SK-N-SH treated with all-trans-retinoic acid at 6 μM for 48 hours (cell line): ENCODE measurements around the gene FCHO2.
"Not testable (repeated sequence)": the region's sequence is repeated elsewhere in the genome, so short reads cannot be mapped to it uniquely, and the experiment has no call there.

Experiments used
- ATAC-seq: fragments of 200-7000 bp; cut with Tn5 transposase; 3 replicates; pipeline ENCODE4 v1.9.1; 2020; ENCODE audit warnings: mild to moderate bottlenecking, moderate library complexity
- ARNTL ChIP-seq: fragments of 450-650 bp; formaldehyde crosslinking; IDR thresholded peaks from 2 replicates; pipeline ENCODE4 v1.5.0; 2020; ENCODE audit warnings: low read depth, mild to moderate bottlenecking, moderate library complexity, borderline replicate concordance
- BACH2 ChIP-seq: fragments of 250-450 bp; sonication (Bioruptor Pico); IDR thresholded peaks from 2 replicates; pipeline ENCODE4 v1.9.0; 2021; ENCODE audit warnings: mild to moderate bottlenecking, borderline replicate concordance
- CSDC2 ChIP-seq: fragments of 250-450 bp; sonication (Bioruptor Pico); IDR thresholded peaks from 2 replicates; pipeline ENCODE4 v1.5.0; 2020; ENCODE audit warnings: mild to moderate bottlenecking, moderate library complexity
- ESRRG ChIP-seq: fragments of 250-450 bp; sonication (Bioruptor Pico); IDR thresholded peaks from 2 replicates; pipeline ENCODE4 v1.6.1; 2021; ENCODE audit warnings: mild to moderate bottlenecking
- GLIS3 ChIP-seq: fragments of 250-450 bp; sonication (Bioruptor Pico); IDR thresholded peaks from 2 replicates; pipeline ENCODE4 v1.5.0; 2020; ENCODE audit warnings: mild to moderate bottlenecking, moderate library complexity
- ISL1 ChIP-seq: fragments of 250-450 bp; sonication (Bioruptor Pico); IDR thresholded peaks from 2 replicates; pipeline ENCODE4 v2.1.2; 2022; ENCODE audit warnings: mild to moderate bottlenecking, moderate library complexity
- OSR1 ChIP-seq: fragments of 250-450 bp; sonication (Bioruptor Pico); IDR thresholded peaks from 2 replicates; pipeline ENCODE4 v1.8.0; 2022; ENCODE audit warnings: moderate library complexity, mild to moderate bottlenecking, inconsistent platforms
- PPARA ChIP-seq: fragments of 250-450 bp; sonication (Bioruptor Pico); IDR thresholded peaks from 2 replicates; pipeline ENCODE4 v1.5.0; 2020; ENCODE audit warnings: mild to moderate bottlenecking, borderline replicate concordance
- RARB ChIP-seq: fragments of 250-450 bp; sonication (Bioruptor Pico); IDR thresholded peaks from 2 replicates; pipeline ENCODE4 v1.8.0; 2021; ENCODE audit warnings: mild to moderate bottlenecking, moderate library complexity
- SNAI2 ChIP-seq: fragments of 250-450 bp; sonication (Bioruptor Pico); IDR thresholded peaks from 2 replicates; pipeline ENCODE4 v1.5.0; 2020; ENCODE audit warnings: mild to moderate bottlenecking, moderate library complexity
- TOX ChIP-seq: fragments of 250-450 bp; sonication (Bioruptor Pico); IDR thresholded peaks from 2 replicates; pipeline ENCODE4 v1.8.0; 2021; ENCODE audit warnings: mild to moderate bottlenecking, moderate library complexity, borderline replicate concordance
- ZC3H10 ChIP-seq: fragments of 250-450 bp; sonication (Bioruptor Pico); IDR thresholded peaks from 2 replicates; pipeline ENCODE4 v1.5.1; 2021; ENCODE audit warnings: mild to moderate bottlenecking, moderate library complexity
- ZFP3 ChIP-seq: fragments of 250-450 bp; sonication (Bioruptor Pico); IDR thresholded peaks from 2 replicates; pipeline ENCODE4 v1.5.0; 2020; ENCODE audit warnings: mild to moderate bottlenecking, moderate library complexity
- ZFP30 ChIP-seq: fragments of 450-650 bp; formaldehyde crosslinking; IDR thresholded peaks from 2 replicates; pipeline ENCODE4 v1.5.0; 2022; ENCODE audit warnings: mild to moderate bottlenecking, moderate library complexity
- ZNF565 ChIP-seq: fragments of 450-650 bp; formaldehyde crosslinking; conservative IDR thresholded peaks from 2 replicates; pipeline ENCODE4 v1.5.0; 2020; ENCODE audit warnings: low read depth, mild to moderate bottlenecking, moderate library complexity
- ZNF70 ChIP-seq: fragments of 450-650 bp; formaldehyde crosslinking; IDR thresholded peaks from 2 replicates; pipeline ENCODE4 v1.5.0; 2020; ENCODE audit warnings: mild to moderate bottlenecking, moderate library complexity
- ZNF8 ChIP-seq: fragments of 450-650 bp; formaldehyde crosslinking; IDR thresholded peaks from 2 replicates; pipeline ENCODE4 v1.5.0; 2020; ENCODE audit warnings: mild to moderate bottlenecking, moderate library complexity
- TF ChIP-seq, protein P1 (sequence below): fragments of 250-450 bp; sonication (Bioruptor Pico); IDR thresholded peaks from 2 replicates; pipeline ENCODE4 v1.5.1; 2021; ENCODE audit warnings: mild to moderate bottlenecking, moderate library complexity
- TF ChIP-seq, protein P2 (sequence below): fragments of 250-450 bp; sonication (Bioruptor Pico); IDR thresholded peaks from 2 replicates; pipeline ENCODE4 v1.8.0; 2021; ENCODE audit warnings: low read depth, mild to moderate bottlenecking, moderate library complexity, borderline replicate concordance
- TF ChIP-seq, protein P3 (sequence below): fragments of 250-450 bp; sonication (Bioruptor Pico); IDR thresholded peaks from 2 replicates; pipeline ENCODE4 v1.5.1; 2020; ENCODE audit warnings: low read depth, mild to moderate bottlenecking, moderate library complexity
- TF ChIP-seq, protein P4 (sequence below): fragments of 250-450 bp; sonication (Bioruptor Pico); IDR thresholded peaks from 2 replicates; pipeline ENCODE4 v1.5.0; 2020; ENCODE audit warnings: mild to moderate bottlenecking, moderate library complexity

Gene FCHO2

DNA sequence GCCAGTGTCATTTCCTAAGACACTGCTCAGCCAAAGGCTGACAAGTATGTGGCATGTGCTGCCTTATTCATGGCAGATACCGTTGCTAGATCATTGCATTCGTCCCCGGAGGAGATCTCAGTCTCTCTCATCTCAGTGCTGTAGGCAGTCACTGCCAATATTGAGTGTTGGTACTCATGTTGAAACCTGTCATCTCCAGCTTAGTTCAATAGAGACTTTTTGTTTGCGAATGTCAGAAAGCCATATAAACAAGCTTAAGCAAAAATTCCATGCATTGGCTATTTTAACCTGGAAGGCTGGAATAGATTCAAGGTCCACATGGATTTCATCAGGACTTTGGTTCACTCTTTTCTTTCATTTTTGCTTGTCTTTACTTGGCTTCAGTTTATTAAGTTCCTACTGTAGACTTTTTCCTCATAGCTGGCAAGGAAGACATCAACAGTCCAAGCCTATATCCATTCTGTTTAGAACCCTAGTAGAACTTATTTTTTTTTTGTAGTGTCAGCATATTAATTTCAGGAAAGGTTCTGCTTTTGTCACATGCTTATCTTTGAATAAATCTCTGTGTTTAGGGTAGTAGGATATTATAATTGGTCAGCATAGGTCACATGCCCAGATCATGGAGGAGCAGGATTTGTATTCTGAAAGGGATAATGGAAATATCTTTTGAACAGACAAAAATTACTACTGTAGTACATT lies 66.8 kb downstream of the FCHO2 start:
- no peak for ATAC-seq
- TF ChIP-seq ZC3H10 (CRISPR knock-in tag) = no peak
- TF ChIP-seq PPARA (CRISPR knock-in tag) = no peak
- TF ChIP-seq ZNF70 (CRISPR knock-in tag) = no peak
- TF ChIP-seq, protein P1, sequence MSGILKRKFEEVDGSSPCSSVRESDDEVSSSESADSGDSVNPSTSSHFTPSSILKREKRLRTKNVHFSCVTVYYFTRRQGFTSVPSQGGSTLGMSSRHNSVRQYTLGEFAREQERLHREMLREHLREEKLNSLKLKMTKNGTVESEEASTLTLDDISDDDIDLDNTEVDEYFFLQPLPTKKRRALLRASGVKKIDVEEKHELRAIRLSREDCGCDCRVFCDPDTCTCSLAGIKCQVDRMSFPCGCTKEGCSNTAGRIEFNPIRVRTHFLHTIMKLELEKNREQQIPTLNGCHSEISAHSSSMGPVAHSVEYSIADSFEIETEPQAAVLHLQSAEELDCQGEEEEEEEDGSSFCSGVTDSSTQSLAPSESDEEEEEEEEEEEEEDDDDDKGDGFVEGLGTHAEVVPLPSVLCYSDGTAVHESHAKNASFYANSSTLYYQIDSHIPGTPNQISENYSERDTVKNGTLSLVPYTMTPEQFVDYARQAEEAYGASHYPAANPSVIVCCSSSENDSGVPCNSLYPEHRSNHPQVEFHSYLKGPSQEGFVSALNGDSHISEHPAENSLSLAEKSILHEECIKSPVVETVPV (CRISPR knock-in tag) = no peak
- no peak for TF ChIP-seq OSR1 (CRISPR knock-in tag)
- TF ChIP-seq ISL1 (CRISPR knock-in tag) = no peak

DNA sequence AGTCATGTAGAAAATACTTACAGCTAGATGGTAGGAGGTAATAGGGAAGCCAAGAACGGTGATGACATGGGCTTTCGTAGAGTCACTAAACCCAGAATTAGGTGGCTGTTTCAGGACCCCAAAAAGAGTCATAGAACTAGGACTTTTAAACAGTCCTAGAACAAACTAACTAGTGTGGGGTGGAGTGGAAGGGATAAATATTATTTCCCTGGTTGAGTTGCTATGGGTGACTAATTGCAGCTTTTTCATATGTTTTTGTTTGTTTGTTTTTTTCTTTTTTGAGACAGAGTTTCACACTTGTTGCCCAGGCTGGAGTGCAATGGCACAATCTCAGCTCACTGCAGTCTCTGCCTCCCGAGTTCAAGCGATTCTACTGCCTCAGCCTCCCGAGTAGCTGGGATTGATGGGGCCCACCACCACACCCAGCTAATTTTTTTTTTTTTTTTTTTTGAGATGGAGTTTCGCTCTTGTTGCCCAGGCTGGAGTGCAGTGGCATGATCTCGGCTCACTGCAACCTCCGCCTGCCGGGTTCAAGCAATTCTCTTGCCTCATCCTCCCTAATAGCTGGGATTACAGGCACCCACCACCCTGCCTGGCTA lies 69.2 kb downstream of the FCHO2 start:
- not testable (repeated sequence) for ATAC-seq

DNA sequence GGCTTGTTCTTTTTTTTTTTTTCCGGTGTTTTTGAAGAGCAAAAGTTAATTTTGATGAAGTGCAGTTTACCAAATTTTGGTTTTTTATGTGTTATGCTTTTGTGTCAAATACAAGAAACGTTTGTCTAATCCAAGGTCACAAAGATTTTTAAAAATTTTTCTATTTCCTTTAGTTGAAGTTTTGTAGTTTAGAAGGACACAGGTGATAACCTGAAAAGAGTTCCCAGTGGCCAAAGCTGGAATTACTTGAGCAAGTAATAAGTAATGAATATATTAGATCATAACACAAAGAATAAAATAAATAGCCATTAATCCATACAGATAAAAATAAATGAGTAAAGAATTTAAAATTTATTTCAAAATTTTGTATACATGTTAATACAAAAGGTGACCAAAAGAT lies 71.5 kb downstream of the FCHO2 start:
- no peak for TF ChIP-seq OSR1 (CRISPR knock-in tag)
- no peak for ATAC-seq

DNA sequence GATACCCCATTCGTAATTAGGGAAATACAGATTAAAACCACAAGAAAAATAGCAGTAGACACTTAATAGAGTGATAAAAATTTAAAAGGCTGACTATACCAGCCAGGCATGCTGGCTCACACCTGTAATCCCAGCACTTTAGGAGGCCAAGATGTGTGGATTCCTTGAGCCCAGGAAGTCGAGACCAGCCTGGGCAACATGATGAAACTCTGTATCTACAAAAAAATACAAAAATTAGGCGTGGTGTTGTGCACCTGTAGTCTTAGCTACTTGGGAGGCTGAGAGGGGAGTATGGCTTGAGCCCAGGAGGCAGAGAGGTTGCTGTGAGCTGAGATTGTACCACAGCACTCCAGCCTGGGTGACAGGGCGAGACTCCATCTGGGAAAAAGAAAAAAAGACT lies 72.0 kb downstream of the FCHO2 start:
- no peak for ATAC-seq
- TF ChIP-seq, protein P2, sequence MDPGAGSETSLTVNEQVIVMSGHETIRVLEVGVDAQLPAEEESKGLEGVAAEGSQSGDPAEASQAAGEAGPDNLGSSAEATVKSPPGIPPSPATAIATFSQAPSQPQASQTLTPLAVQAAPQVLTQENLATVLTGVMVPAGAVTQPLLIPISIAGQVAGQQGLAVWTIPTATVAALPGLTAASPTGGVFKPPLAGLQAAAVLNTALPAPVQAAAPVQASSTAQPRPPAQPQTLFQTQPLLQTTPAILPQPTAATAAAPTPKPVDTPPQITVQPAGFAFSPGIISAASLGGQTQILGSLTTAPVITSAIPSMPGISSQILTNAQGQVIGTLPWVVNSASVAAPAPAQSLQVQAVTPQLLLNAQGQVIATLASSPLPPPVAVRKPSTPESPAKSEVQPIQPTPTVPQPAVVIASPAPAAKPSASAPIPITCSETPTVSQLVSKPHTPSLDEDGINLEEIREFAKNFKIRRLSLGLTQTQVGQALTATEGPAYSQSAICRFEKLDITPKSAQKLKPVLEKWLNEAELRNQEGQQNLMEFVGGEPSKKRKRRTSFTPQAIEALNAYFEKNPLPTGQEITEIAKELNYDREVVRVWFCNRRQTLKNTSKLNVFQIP (CRISPR knock-in tag) = no peak
- no peak for TF ChIP-seq ISL1 (CRISPR knock-in tag)
- TF ChIP-seq ZC3H10 (CRISPR knock-in tag) = no peak
- no peak for TF ChIP-seq TOX
- TF ChIP-seq, protein P3, sequence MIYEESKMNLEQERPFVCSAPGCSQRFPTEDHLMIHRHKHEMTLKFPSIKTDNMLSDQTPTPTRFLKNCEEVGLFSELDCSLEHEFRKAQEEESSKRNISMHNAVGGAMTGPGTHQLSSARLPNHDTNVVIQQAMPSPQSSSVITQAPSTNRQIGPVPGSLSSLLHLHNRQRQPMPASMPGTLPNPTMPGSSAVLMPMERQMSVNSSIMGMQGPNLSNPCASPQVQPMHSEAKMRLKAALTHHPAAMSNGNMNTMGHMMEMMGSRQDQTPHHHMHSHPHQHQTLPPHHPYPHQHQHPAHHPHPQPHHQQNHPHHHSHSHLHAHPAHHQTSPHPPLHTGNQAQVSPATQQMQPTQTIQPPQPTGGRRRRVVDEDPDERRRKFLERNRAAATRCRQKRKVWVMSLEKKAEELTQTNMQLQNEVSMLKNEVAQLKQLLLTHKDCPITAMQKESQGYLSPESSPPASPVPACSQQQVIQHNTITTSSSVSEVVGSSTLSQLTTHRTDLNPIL = no peak
- TF ChIP-seq GLIS3 (CRISPR knock-in tag) = no peak
- TF ChIP-seq ARNTL = no peak
- no peak for TF ChIP-seq CSDC2 (CRISPR knock-in tag)
- TF ChIP-seq ZNF565 (CRISPR knock-in tag) = no peak
- no peak for TF ChIP-seq ZNF8
- no peak for TF ChIP-seq RARB
- no peak for TF ChIP-seq SNAI2 (CRISPR knock-in tag)
- TF ChIP-seq PPARA (CRISPR knock-in tag) = no peak
- TF ChIP-seq ZNF70 (CRISPR knock-in tag) = no peak
- no peak for TF ChIP-seq ZFP30 (CRISPR knock-in tag)
- no peak for TF ChIP-seq OSR1 (CRISPR knock-in tag)
- TF ChIP-seq, protein P4, sequence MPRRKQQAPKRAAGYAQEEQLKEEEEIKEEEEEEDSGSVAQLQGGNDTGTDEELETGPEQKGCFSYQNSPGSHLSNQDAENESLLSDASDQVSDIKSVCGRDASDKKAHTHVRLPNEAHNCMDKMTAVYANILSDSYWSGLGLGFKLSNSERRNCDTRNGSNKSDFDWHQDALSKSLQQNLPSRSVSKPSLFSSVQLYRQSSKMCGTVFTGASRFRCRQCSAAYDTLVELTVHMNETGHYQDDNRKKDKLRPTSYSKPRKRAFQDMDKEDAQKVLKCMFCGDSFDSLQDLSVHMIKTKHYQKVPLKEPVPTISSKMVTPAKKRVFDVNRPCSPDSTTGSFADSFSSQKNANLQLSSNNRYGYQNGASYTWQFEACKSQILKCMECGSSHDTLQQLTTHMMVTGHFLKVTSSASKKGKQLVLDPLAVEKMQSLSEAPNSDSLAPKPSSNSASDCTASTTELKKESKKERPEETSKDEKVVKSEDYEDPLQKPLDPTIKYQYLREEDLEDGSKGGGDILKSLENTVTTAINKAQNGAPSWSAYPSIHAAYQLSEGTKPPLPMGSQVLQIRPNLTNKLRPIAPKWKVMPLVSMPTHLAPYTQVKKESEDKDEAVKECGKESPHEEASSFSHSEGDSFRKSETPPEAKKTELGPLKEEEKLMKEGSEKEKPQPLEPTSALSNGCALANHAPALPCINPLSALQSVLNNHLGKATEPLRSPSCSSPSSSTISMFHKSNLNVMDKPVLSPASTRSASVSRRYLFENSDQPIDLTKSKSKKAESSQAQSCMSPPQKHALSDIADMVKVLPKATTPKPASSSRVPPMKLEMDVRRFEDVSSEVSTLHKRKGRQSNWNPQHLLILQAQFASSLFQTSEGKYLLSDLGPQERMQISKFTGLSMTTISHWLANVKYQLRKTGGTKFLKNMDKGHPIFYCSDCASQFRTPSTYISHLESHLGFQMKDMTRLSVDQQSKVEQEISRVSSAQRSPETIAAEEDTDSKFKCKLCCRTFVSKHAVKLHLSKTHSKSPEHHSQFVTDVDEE = no peak
- TF ChIP-seq ZFP3 = no peak
- no peak for TF ChIP-seq BACH2 (CRISPR knock-in tag)
- no peak for TF ChIP-seq ESRRG (CRISPR knock-in tag)
